Measurements from ENCODE around the gene SLC26A8. TPM values are rescaled to one million over a fixed set of nuclear protein-coding genes. Genes with fewer than 3 reads are reported as not detected.
"Not testable (repeated sequence)": the region's sequence is repeated elsewhere in the genome, so short reads cannot be mapped to it uniquely, and the experiment has no call there.

Gene SLC26A8
- total RNA-seq, 1 experiment from 2014 or later: not detected

DNA sequence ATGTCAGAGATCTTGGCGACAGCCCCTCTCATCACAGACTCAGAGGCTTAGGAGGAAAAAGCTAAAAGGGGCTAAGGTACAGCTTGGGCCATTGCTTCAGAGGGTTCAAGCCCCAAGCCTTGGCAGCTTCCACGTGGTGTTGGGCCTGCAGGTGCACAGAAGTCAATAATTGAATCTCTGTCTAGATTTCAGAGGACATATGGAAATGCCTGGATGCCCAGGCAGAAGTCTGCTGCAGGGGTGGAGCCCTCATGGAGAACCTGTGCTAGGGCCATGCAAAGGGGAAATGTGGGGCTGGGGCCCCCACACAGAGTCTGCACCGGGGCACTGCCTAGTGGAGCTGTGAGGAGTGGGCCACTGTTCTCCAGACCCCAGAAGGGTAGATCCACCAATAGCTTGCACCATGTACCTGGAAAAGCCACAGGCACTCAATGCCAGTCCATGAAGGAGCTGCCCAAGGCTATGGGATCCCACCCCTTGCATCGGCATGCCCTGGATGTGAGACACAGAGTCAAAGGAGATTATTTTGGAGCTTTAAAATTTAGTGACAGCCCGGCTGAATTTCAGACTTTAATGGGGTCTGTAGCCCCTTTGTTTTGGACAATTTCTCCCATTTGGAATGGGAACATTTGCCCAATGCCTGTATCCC lies 115.6 kb downstream of the SLC26A8 start:
- H3K4me1 ChIP-seq (ENCODE audit: control insufficient read depth in 1 of 2, insufficient read depth in 2 of 2, low read length in 2 of 2); H3K9ac ChIP-seq (ENCODE audit: low read length); DNase-seq (ENCODE audit: low read depth, low spot score); H3K9me3 ChIP-seq (ENCODE audit: control insufficient read depth in 1 of 2, insufficient read depth in 1 of 2, low read depth in 1 of 2, low read length in 2 of 2); H3K27me3 ChIP-seq (ENCODE audit: insufficient read depth, low read length); intact Hi-C loops (cut with micrococcal nuclease); H3K4me3 ChIP-seq (replicated peaks in 1 of 2; ENCODE audit: low read depth in 1 of 2, low read length in 2 of 2); H3K27ac ChIP-seq (ENCODE audit: low read depth, low read length); H4K20me1 ChIP-seq (ENCODE audit: insufficient read depth); POLR2A ChIA-PET; H3K9me2 ChIP-seq (ENCODE audit: insufficient read depth); CTCF ChIA-PET; H3K4me2 ChIP-seq (ENCODE audit: low read length); RAD21 ChIA-PET (ENCODE audit: low non-redundant PET in 1 of 2, low total read pairs in 2 of 2, uncharacterized antibody in 2 of 2, unreplicated experiment in 2 of 2); H2AFZ ChIP-seq (ENCODE audit: low read depth, low read length, poor library complexity, severe bottlenecking); BruUV-seq (replicated peaks); ATAC-seq: not testable (repeated sequence)
- H3K36me3 ChIP-seq (ENCODE audit: control insufficient read depth in 1 of 2, insufficient read depth in 2 of 2, low read length in 2 of 2): peaks cover 18 to 52% of the 10 kb centered on the region in 2 experiments
- peaks cover 99% of the 10 kb centered on the region for H3K79me2 ChIP-seq (ENCODE audit: insufficient read depth, low read length)

- ATAC-seq: no peak
- Histone ChIP-seq H3K4me1 (ENCODE audit: control insufficient read depth in 1 of 2, insufficient read depth in 2 of 2, low read length in 2 of 2) (no peaks in the 10 kb centered on the region), H3K79me2 (ENCODE audit: insufficient read depth, low read length) (peaks cover 99% of the 10 kb centered on the region), H4K20me1 (ENCODE audit: insufficient read depth) (peaks cover 9% of the 10 kb centered on the region; the same call in 1 of the 2 replicates), H3K4me3 (replicated peaks in 1 of 2; ENCODE audit: low read depth in 1 of 2, low read length in 2 of 2) (no peak overlapping the region), H3K36me3 (ENCODE audit: control insufficient read depth in 1 of 2, insufficient read depth in 2 of 2, low read length in 2 of 2) (peaks cover 14 to 52% of the 10 kb centered on the region in 2 experiments), H3K27ac (ENCODE audit: low read depth, low read length) (no peak overlapping the region), H3K9ac (ENCODE audit: low read length) (no peak overlapping the region), H2AFZ (ENCODE audit: low read depth, low read length, poor library complexity, severe bottlenecking) (no peak overlapping the region), H3K9me3 (ENCODE audit: control insufficient read depth in 1 of 2, insufficient read depth in 1 of 2, low read depth in 1 of 2, low read length in 2 of 2) (peaks cover 3 to 5% of the 10 kb centered on the region in 2 experiments; a peak in 2 of 4 replicates), H3K27me3 (ENCODE audit: insufficient read depth, low read length) (no peaks in the 10 kb centered on the region), H3K9me2 (ENCODE audit: insufficient read depth) (no peaks in the 10 kb centered on the region), H3K4me2 (ENCODE audit: low read length) (no peak overlapping the region)
- ChIA-PET RAD21 (ENCODE audit: low non-redundant PET in 1 of 2, low total read pairs in 2 of 2, uncharacterized antibody in 2 of 2, unreplicated experiment in 2 of 2) (no interaction called here), CTCF (no interaction called here), POLR2A (no interaction called here)
- TF ChIP-seq ZNF274 (IDR thresholded peaks at IDR 0.05; ENCODE audit: low read depth, low read length): no peak
- TF ChIP-seq RAD21 (IDR thresholded peaks at IDR 0.05; ENCODE audit: low read depth): no peak
- no peak for TF ChIP-seq SP1 (IDR thresholded peaks at IDR 0.05; ENCODE audit: low read depth)
- no peak for TF ChIP-seq TCF7L2 (IDR thresholded peaks at IDR 0.05; ENCODE audit: borderline replicate concordance, extremely low read depth, insufficient read depth, insufficient read length)
- no peak for TF ChIP-seq EZH2phosphoT487 (IDR thresholded peaks at IDR 0.05; ENCODE audit: borderline replicate concordance)
- no peak for TF ChIP-seq JUND (IDR thresholded peaks at IDR 0.05)
- no peak for TF ChIP-seq ZFX (IDR thresholded peaks at IDR 0.05)
- TF ChIP-seq, protein P1, sequence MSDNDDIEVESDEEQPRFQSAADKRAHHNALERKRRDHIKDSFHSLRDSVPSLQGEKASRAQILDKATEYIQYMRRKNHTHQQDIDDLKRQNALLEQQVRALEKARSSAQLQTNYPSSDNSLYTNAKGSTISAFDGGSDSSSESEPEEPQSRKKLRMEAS (IDR thresholded peaks at IDR 0.05): no peak
- intact Hi-C loops (cut with micrococcal nuclease): no loop called here
- no peak for DNase-seq (ENCODE audit: low read depth, low spot score)
- BruUV-seq (replicated peaks): no TSS peak
Measured at GRCh38 chr6:35907750-35908149, 116.7 kb downstream of the SLC26A8 start.

Data from HCT116 (cell line).